HCT116 (cell line): ENCODE results near the gene COG5. TPM values are rescaled to one million over a fixed set of nuclear protein-coding genes. Genes with fewer than 3 reads are reported as not detected.

Source experiments
- ATAC-seq: fragments of 200-7000 bp; cut with Tn5 transposase; 2 replicates; pipeline ENCODE4 v1.9.1; 2020; ENCODE audit warnings: mild to moderate bottlenecking, moderate library complexity
- BruUV-seq: library from RNA; stranded (reverse); fragments of 400-500 nt; replicated peaks from 2 replicates; lab custom pipeline; 2021; lab: Mats Ljungman, UMichigan
- CTCF ChIA-PET: fragments of 300-600 bp; sonication (Branson Sonifier 250); formaldehyde crosslinking; loops from one replicate; lab custom pipeline; 2021; ENCODE audit warnings: antibody characterized with exemption; lab: Charles Lee
- POLR2A ChIA-PET: fragments of 300-600, 350-600 bp; sonication (Branson Sonifier 250); formaldehyde crosslinking; loops from one replicate; lab custom pipeline; 2021; ENCODE audit warnings: antibody characterized with exemption; lab: Charles Lee
- RAD21 ChIA-PET, 2 experiments: fragments of 300-600 bp; sonication (Branson Sonifier 250); formaldehyde crosslinking; loops; one replicate each; lab custom pipeline; 2023; ENCODE audit warnings: low total read pairs in 2 of 2; ENCODE audit not compliant: uncharacterized antibody in 2 of 2, unreplicated experiment in 2 of 2, low non-redundant PET in 1 of 2; lab: Charles Lee
- DNase-seq: peaks from one replicate; pipeline ENCODE4 v3.0.0-alpha.2; 2010; ENCODE audit warnings: low read depth, low spot score
- H2AFZ ChIP-seq: fragments of 200-600 bp; shearing (Covaris generic), sonication (generic); 2 replicates; pipeline ENCODE4 v1.6.1; 2017; ENCODE audit warnings: low read depth, mixed run types, mixed read lengths, antibody characterized with exemption, low read length; ENCODE audit not compliant: poor library complexity, severe bottlenecking
- H3K27ac ChIP-seq: 2 replicates; pipeline ENCODE4 v1.5.1; 2012; ENCODE audit warnings: low read depth, low read length
- H3K27me3 ChIP-seq: fragments of 200-600 bp; sonication (generic); 2 replicates; pipeline ENCODE4 v1.6.1; 2016; ENCODE audit warnings: mixed run types, low read length, mixed read lengths; ENCODE audit not compliant: insufficient read depth
- H3K36me3 ChIP-seq, 2 experiments: fragments of 200-500 bp in 1 of 2; fragments of 200-600 bp in 1 of 2; sonication (Bioruptor generic) in 1 of 2; sonication (generic) in 1 of 2; 2 replicates each; pipeline versions ENCODE4 v1.5.1 to v1.6.1; 2014 to 2016; ENCODE audit warnings: low read length in 2 of 2, inconsistent platforms in 1 of 2, mixed read lengths in 1 of 2, mixed run types in 1 of 2; ENCODE audit not compliant: insufficient read depth in 2 of 2, control insufficient read depth in 1 of 2
- H3K4me1 ChIP-seq, 2 experiments: fragments of 200-600 bp in 1 of 2; sonication (generic) in 1 of 2; 2 replicates each; pipeline versions ENCODE4 v1.5.1 to v1.6.1; 2012 to 2017; ENCODE audit warnings: low read length in 2 of 2, inconsistent platforms in 1 of 2, mild to moderate bottlenecking in 1 of 2, mixed read lengths in 1 of 2, mixed run types in 1 of 2, moderate library complexity in 1 of 2; ENCODE audit not compliant: insufficient read depth in 2 of 2, control insufficient read depth in 1 of 2
- H3K4me2 ChIP-seq: fragments of 200-600 bp; sonication (generic); 2 replicates; pipeline ENCODE4 v1.6.1; 2017; ENCODE audit warnings: mixed run types, low read length, mixed read lengths
- H3K4me3 ChIP-seq, 2 experiments: fragments of 200-600 bp in 1 of 2; sonication (generic) in 1 of 2; replicated peaks in 1 of 2; 2 replicates each; pipeline ENCODE4 v1.5.1; 2011 to 2016; ENCODE audit warnings: low read length in 2 of 2, control low read depth in 1 of 2, low read depth in 1 of 2, mild to moderate bottlenecking in 1 of 2, mixed read lengths in 1 of 2, mixed run types in 1 of 2
- H3K79me2 ChIP-seq: fragments of 200-600 bp; sonication (generic); 2 replicates; pipeline ENCODE4 v1.6.1; 2017; ENCODE audit warnings: mild to moderate bottlenecking, mixed run types, low read length, moderate library complexity, mixed read lengths; ENCODE audit not compliant: insufficient read depth
- H3K9ac ChIP-seq: fragments of 200-600 bp; sonication (generic); 2 replicates; pipeline ENCODE4 v1.6.1; 2016; ENCODE audit warnings: low read length, mixed read lengths
- H3K9me2 ChIP-seq: fragments of 200-600 bp; sonication (generic), shearing (Covaris generic); 2 replicates; pipeline ENCODE4 v1.6.1; 2017; ENCODE audit warnings: mixed run types, mild to moderate bottlenecking, moderate library complexity; ENCODE audit not compliant: insufficient read depth
- H3K9me3 ChIP-seq, 2 experiments: fragments of 200-500 bp in 1 of 2; fragments of 200-600 bp in 1 of 2; sonication (Bioruptor generic) in 1 of 2; sonication (generic) in 1 of 2; 2 replicates each; pipeline ENCODE4 v1.6.1; 2014 to 2017; ENCODE audit warnings: low read length in 2 of 2, mixed read lengths in 2 of 2, inconsistent platforms in 1 of 2, low read depth in 1 of 2, mild to moderate bottlenecking in 1 of 2, mixed run types in 1 of 2, moderate library complexity in 1 of 2; ENCODE audit not compliant: control insufficient read depth in 1 of 2, insufficient read depth in 1 of 2
- H4K20me1 ChIP-seq: fragments of 200-600 bp; sonication (generic), shearing (Covaris generic); 2 replicates; pipeline ENCODE4 v1.6.1; 2017; ENCODE audit warnings: mixed run types, mild to moderate bottlenecking, moderate library complexity; ENCODE audit not compliant: insufficient read depth
- CEBPB ChIP-seq: IDR thresholded peaks from 2 replicates; pipeline ENCODE4 v1.6.1; 2012; ENCODE audit warnings: low read depth
- POLR2AphosphoS5 ChIP-seq: IDR thresholded peaks from 2 replicates; pipeline ENCODE4 v1.6.1; 2011; ENCODE audit warnings: mild to moderate bottlenecking, low read depth, low read length, moderate library complexity
- TCF7L2 ChIP-seq: IDR thresholded peaks from 2 replicates; pipeline ENCODE4 v1.7.0; 2011; ENCODE audit warnings: borderline replicate concordance, inconsistent platforms; ENCODE audit not compliant: insufficient read depth, insufficient read length; ENCODE audit errors: extremely low read depth
- ZNF274 ChIP-seq: fragments of 200-500 bp; sonication (Bioruptor generic); IDR thresholded peaks from 2 replicates; pipeline ENCODE4 v1.6.1; 2014; ENCODE audit warnings: mild to moderate bottlenecking, low read depth, low read length, inconsistent platforms
- intact Hi-C: fragments of 100-400 bp; cut with micrococcal nuclease; formaldehyde crosslinking; loops from 2 replicates; pipeline ENCODE4 v1.10.0; 2022
- total RNA-seq: library from RNA; stranded (reverse); gene quantifications from one replicate; pipeline ENCODE4 v1.2.1, GENCODE V29; 2021; ENCODE audit not compliant: unreplicated experiment
- TF ChIP-seq, protein P1 (sequence below): IDR thresholded peaks from 2 replicates; pipeline ENCODE4 v1.6.1; 2012
- TF ChIP-seq, protein P2 (sequence below): IDR thresholded peaks from 2 replicates; pipeline ENCODE4 v1.6.1; 2011; ENCODE audit warnings: mild to moderate bottlenecking, low read length, moderate library complexity; ENCODE audit not compliant: insufficient replicate concordance; ENCODE audit errors: extremely low read depth
- TF ChIP-seq, protein P3 (sequence below), 3 experiments: fragments of 200-600 bp in 1 of 3; sonication (generic) in 1 of 3; IDR thresholded peaks in 2 of 3; conservative IDR thresholded peaks in 1 of 3; 2 replicates each; pipeline ENCODE4 v1.5.1; 2012 to 2017; ENCODE audit warnings: low read depth in 2 of 3, low read length in 2 of 3, antibody characterized with exemption in 1 of 3, borderline replicate concordance in 1 of 3, control low read depth in 1 of 3, mild to moderate bottlenecking in 1 of 3, mixed read lengths in 1 of 3, mixed run types in 1 of 3, moderate library complexity in 1 of 3; ENCODE audit not compliant: insufficient read depth in 1 of 3
- TF ChIP-seq, protein P4 (sequence below): IDR thresholded peaks from 2 replicates; pipeline ENCODE4 v1.6.1; 2012

Gene COG5
- total RNA-seq, 1 experiment from 2014 or later: 30.7 TPM

DNA sequence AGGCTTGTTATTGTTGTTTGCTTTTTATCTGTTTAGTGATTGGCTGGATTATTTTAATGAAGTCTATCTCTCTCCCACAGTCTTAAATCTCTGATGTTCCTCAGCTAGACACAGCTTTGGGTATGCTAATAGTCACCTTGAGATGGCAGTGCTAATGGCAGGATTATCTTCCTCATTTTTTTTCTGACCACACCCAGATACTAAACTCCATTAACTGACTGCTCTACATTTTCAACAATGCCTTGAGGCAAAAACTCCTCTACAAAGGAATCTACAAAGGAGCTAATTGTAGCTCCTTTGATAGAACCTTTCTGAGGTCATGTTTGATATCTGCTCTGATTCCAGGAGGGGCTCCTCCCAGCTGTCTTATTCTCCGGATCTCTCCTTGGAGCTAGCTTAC is 272.3 kb downstream of the COG5 start:
- no peak overlapping the region for H3K9ac ChIP-seq
- H3K27me3 ChIP-seq: no peaks in the 10 kb centered on the region
- no peak overlapping the region for H2AFZ ChIP-seq
- H3K9me3 ChIP-seq: no peaks in the 10 kb centered on the region
- no TSS peak for BruUV-seq
- CTCF ChIA-PET: no interaction called here
- no peaks in the 10 kb centered on the region for H4K20me1 ChIP-seq
- H3K4me3 ChIP-seq: no peak overlapping the region
- no peaks in the 10 kb centered on the region for H3K4me1 ChIP-seq
- H3K79me2 ChIP-seq: no peaks in the 10 kb centered on the region
- H3K36me3 ChIP-seq: no peaks in the 10 kb centered on the region
- no peak overlapping the region for H3K4me2 ChIP-seq
- ATAC-seq: no peak
- POLR2A ChIA-PET: no interaction called here
- TF ChIP-seq TCF7L2 (no peak), POLR2AphosphoS5 (no peak), ZNF274 (no peak)
- TF ChIP-seq, protein P1, sequence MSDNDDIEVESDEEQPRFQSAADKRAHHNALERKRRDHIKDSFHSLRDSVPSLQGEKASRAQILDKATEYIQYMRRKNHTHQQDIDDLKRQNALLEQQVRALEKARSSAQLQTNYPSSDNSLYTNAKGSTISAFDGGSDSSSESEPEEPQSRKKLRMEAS: no peak
- TF ChIP-seq, all 23 proteins: peak for 0
- intact Hi-C loops: no loop called here
- Histone ChIP-seq H3K27ac (no peak overlapping the region), H3K9me2 (no peaks in the 10 kb centered on the region)
- RAD21 ChIA-PET: no interaction called here
- no peak for DNase-seq

DNA sequence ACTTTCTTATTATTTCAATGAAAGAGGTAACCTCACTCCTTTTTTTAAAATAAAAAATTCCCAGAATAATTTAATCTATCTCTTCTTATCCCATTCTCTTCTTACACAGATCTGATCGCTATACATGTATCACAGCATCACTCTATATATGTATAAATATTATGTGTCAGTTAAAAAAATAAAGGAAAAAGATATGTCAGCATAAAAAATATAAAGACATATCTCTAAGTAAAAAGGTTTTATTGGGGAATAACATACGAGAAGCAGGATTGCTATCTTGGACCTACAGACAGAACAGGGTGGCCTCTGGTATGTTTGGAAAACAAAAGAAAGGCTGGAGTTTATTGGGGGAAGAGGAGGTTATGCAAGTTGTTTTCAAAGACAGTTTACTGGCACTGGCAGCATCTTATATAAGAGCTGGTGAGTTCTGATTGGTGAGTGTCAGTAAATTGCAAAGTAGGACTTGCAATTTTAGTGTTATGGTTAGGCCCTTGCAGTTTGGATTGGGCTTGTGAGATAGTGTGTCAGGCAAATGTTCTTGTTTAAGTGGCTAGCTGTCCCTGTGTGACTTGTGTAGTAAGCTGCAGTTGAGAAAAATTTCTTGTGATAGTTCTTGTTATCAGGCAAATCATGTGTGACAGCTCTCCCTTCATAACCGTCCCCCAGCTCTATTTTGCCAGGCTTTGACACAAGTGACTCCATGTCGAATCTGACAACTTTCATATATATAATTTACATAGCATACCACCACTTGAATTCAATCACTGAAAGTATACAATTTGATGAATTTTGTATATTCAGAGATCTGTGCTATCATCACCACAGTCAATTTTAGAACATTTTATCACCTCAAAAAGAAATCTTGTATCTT is 276.7 kb downstream of the COG5 start:
- no peak for ATAC-seq
- H2AFZ ChIP-seq: no peak overlapping the region
- H3K27me3 ChIP-seq: no peaks in the 10 kb centered on the region
- no peaks in the 10 kb centered on the region for H3K79me2 ChIP-seq
- POLR2A ChIA-PET: no interaction called here
- no peak overlapping the region for H3K4me3 ChIP-seq
- CTCF ChIA-PET: no interaction called here
- BruUV-seq: no TSS peak
- H3K27ac ChIP-seq: no peak overlapping the region
- H4K20me1 ChIP-seq: no peaks in the 10 kb centered on the region
- H3K9me3 ChIP-seq: no peaks in the 10 kb centered on the region
- no peak overlapping the region for H3K4me2 ChIP-seq
- no peak overlapping the region for H3K9ac ChIP-seq
- DNase-seq: no peak
- H3K4me1 ChIP-seq: no peaks in the 10 kb centered on the region
- RAD21 ChIA-PET: no interaction called here
- no peaks in the 10 kb centered on the region for H3K36me3 ChIP-seq
- intact Hi-C loops: no loop called here
- TF ChIP-seq, protein P2, sequence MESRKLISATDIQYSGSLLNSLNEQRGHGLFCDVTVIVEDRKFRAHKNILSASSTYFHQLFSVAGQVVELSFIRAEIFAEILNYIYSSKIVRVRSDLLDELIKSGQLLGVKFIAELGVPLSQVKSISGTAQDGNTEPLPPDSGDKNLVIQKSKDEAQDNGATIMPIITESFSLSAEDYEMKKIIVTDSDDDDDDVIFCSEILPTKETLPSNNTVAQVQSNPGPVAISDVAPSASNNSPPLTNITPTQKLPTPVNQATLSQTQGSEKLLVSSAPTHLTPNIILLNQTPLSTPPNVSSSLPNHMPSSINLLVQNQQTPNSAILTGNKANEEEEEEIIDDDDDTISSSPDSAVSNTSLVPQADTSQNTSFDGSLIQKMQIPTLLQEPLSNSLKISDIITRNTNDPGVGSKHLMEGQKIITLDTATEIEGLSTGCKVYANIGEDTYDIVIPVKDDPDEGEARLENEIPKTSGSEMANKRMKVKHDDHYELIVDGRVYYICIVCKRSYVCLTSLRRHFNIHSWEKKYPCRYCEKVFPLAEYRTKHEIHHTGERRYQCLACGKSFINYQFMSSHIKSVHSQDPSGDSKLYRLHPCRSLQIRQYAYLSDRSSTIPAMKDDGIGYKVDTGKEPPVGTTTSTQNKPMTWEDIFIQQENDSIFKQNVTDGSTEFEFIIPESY: no peak
- TF ChIP-seq, protein P3, sequence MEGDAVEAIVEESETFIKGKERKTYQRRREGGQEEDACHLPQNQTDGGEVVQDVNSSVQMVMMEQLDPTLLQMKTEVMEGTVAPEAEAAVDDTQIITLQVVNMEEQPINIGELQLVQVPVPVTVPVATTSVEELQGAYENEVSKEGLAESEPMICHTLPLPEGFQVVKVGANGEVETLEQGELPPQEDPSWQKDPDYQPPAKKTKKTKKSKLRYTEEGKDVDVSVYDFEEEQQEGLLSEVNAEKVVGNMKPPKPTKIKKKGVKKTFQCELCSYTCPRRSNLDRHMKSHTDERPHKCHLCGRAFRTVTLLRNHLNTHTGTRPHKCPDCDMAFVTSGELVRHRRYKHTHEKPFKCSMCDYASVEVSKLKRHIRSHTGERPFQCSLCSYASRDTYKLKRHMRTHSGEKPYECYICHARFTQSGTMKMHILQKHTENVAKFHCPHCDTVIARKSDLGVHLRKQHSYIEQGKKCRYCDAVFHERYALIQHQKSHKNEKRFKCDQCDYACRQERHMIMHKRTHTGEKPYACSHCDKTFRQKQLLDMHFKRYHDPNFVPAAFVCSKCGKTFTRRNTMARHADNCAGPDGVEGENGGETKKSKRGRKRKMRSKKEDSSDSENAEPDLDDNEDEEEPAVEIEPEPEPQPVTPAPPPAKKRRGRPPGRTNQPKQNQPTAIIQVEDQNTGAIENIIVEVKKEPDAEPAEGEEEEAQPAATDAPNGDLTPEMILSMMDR (IDR thresholded peaks at IDR 0.05 in 2 of 3, conservative IDR thresholded peaks at IDR 0.05 in 1 of 3; ENCODE audit: borderline replicate concordance in 1 of 3, insufficient read depth in 1 of 3, low read depth in 2 of 3, low read length in 2 of 3): no peak
- TF ChIP-seq, protein P4, sequence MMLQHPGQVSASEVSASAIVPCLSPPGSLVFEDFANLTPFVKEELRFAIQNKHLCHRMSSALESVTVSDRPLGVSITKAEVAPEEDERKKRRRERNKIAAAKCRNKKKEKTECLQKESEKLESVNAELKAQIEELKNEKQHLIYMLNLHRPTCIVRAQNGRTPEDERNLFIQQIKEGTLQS: no peak
- no peak for TF ChIP-seq CEBPB
- no peaks in the 10 kb centered on the region for H3K9me2 ChIP-seq
